Measurements from ENCODE around the gene C5orf47. TPM values are rescaled to one million over a fixed set of nuclear protein-coding genes. Genes with fewer than 3 reads are reported as not detected.
A peak's percentile ranks its signal among the peaks of the same experiment; 100 is the strongest.

The C5orf47 gene
- total RNA-seq, 1 donor from 2014 or later, result not detected

GRCh38 chr5:173970878-173971650 lies 17.9 kb upstream of the C5orf47 start:
- H2AFZ ChIP-seq (ENCODE audit: low read depth, low read length), result no peak overlapping the region
- no peaks in the 10 kb centered on the region for H3K36me3 ChIP-seq (ENCODE audit: insufficient read depth, low read length)
- no peak for DNase-seq (ENCODE audit: low read depth)
- Mint-ChIP-seq H3K4me3 (ENCODE audit: unreplicated experiment) (no peak overlapping the region), H3K36me3 (ENCODE audit: low read depth, unreplicated experiment) (no peaks in the 10 kb centered on the region), H3K9me3 (ENCODE audit: unreplicated experiment) (no peaks in the 10 kb centered on the region), H3K27ac (ENCODE audit: unreplicated experiment) (peak overlapping the region; percentile 36), H3K4me1 (ENCODE audit: low read depth, unreplicated experiment) (peaks cover 36% of the 10 kb centered on the region), H3K27me3 (ENCODE audit: low read depth, unreplicated experiment) (peaks cover 6% of the 10 kb centered on the region)
- no peaks in the 10 kb centered on the region for H3K9me3 ChIP-seq (ENCODE audit: insufficient read depth, low read depth, low read length)
- H3K4me3 ChIP-seq (ENCODE audit: insufficient read depth, low read depth, low read length), result no peak overlapping the region
- H3K4me2 ChIP-seq (ENCODE audit: low read length), result no peak overlapping the region
- no peaks in the 10 kb centered on the region for H3K27me3 ChIP-seq (ENCODE audit: insufficient read depth, low read length)
- H3K79me2 ChIP-seq (ENCODE audit: insufficient read depth, low read length), result no peaks in the 10 kb centered on the region
- FAIRE-seq, result no peak
- no peak for TF ChIP-seq EZH2 (IDR thresholded peaks at IDR 0.05; ENCODE audit: insufficient read depth, low read length)
- no peak overlapping the region for H3K27ac ChIP-seq (ENCODE audit: low read depth, low read length)
- peaks cover 21% of the 10 kb centered on the region for H3K4me1 ChIP-seq (ENCODE audit: insufficient read depth, low read length)
- H4K20me1 ChIP-seq (ENCODE audit: insufficient read depth, low read length), result no peaks in the 10 kb centered on the region
- H3K9ac ChIP-seq (ENCODE audit: low read length), result no peak overlapping the region

- H3K9me3 ChIP-seq (ENCODE audit: insufficient read depth, low read depth, low read length), result no peaks in the 10 kb centered on the region
- H3K4me3 Mint-ChIP-seq (ENCODE audit: unreplicated experiment), result no peak overlapping the region
Measured at GRCh38 chr5:173971681-173972345, 17.2 kb upstream of the C5orf47 start.

GRCh38 chr5:173972607-173972924 lies 16.4 kb upstream of the C5orf47 start:
- FAIRE-seq, result no peak
- H3K4me3 Mint-ChIP-seq (ENCODE audit: unreplicated experiment), result peak overlapping the region; percentile 77
- H3K9me3 ChIP-seq (ENCODE audit: insufficient read depth, low read depth, low read length), result no peaks in the 10 kb centered on the region

More at GRCh38 chr5:173971681-173972345, 17.2 kb upstream of the C5orf47 start:
- H3K27me3 Mint-ChIP-seq (ENCODE audit: low read depth, unreplicated experiment), result peaks cover 6% of the 10 kb centered on the region
- FAIRE-seq (no peak), DNase-seq (ENCODE audit: low read depth) (no peak)
- no peak overlapping the region for H3K27ac Mint-ChIP-seq (ENCODE audit: unreplicated experiment)
- H3K4me1 ChIP-seq (ENCODE audit: insufficient read depth, low read length), result peaks cover 21% of the 10 kb centered on the region
- TF ChIP-seq CTCF (IDR thresholded peaks at IDR 0.05; ENCODE audit: insufficient read depth, low read depth, low read length), result no peak
- no peak for TF ChIP-seq EZH2 (IDR thresholded peaks at IDR 0.05; ENCODE audit: insufficient read depth, low read length)
- H3K36me3 Mint-ChIP-seq (ENCODE audit: low read depth, unreplicated experiment), result no peaks in the 10 kb centered on the region
- no peak overlapping the region for H3K4me2 ChIP-seq (ENCODE audit: low read length)
- H3K9me3 Mint-ChIP-seq (ENCODE audit: unreplicated experiment), result no peaks in the 10 kb centered on the region
- H3K4me1 Mint-ChIP-seq (ENCODE audit: low read depth, unreplicated experiment), result peaks cover 36% of the 10 kb centered on the region
- no peak overlapping the region for H3K4me3 ChIP-seq (ENCODE audit: insufficient read depth, low read depth, low read length)
- no peak overlapping the region for H3K9ac ChIP-seq (ENCODE audit: low read length)
- no peaks in the 10 kb centered on the region for H4K20me1 ChIP-seq (ENCODE audit: insufficient read depth, low read length)
- H3K27me3 ChIP-seq (ENCODE audit: insufficient read depth, low read length), result no peaks in the 10 kb centered on the region
- H3K36me3 ChIP-seq (ENCODE audit: insufficient read depth, low read length), result no peaks in the 10 kb centered on the region
- no peaks in the 10 kb centered on the region for H3K79me2 ChIP-seq (ENCODE audit: insufficient read depth, low read length)
- H2AFZ ChIP-seq (ENCODE audit: low read depth, low read length), result no peak overlapping the region
- no peak overlapping the region for H3K27ac ChIP-seq (ENCODE audit: low read depth, low read length)

More at GRCh38 chr5:173972607-173972924, 16.4 kb upstream of the C5orf47 start:
- no peaks in the 10 kb centered on the region for H3K36me3 Mint-ChIP-seq (ENCODE audit: low read depth, unreplicated experiment)
- no peak overlapping the region for H3K27ac Mint-ChIP-seq (ENCODE audit: unreplicated experiment)
- peak overlapping the region; percentile 74 for H3K9ac ChIP-seq (ENCODE audit: low read length)
- DNase-seq (ENCODE audit: low read depth), result no peak
- peak overlapping the region; percentile 95 for H2AFZ ChIP-seq (ENCODE audit: low read depth, low read length)
- H3K4me1 ChIP-seq (ENCODE audit: insufficient read depth, low read length), result peaks cover 21% of the 10 kb centered on the region
- H3K27ac ChIP-seq (ENCODE audit: low read depth, low read length), result no peak overlapping the region
- peaks cover 6% of the 10 kb centered on the region for H3K27me3 Mint-ChIP-seq (ENCODE audit: low read depth, unreplicated experiment)
- peak overlapping the region; percentile 57 for H3K4me3 ChIP-seq (ENCODE audit: insufficient read depth, low read depth, low read length)
- TF ChIP-seq EZH2 (IDR thresholded peaks at IDR 0.05; ENCODE audit: insufficient read depth, low read length) (no peak), CTCF (IDR thresholded peaks at IDR 0.05; ENCODE audit: insufficient read depth, low read depth, low read length) (no peak)
- no peaks in the 10 kb centered on the region for H4K20me1 ChIP-seq (ENCODE audit: insufficient read depth, low read length)
- H3K4me1 Mint-ChIP-seq (ENCODE audit: low read depth, unreplicated experiment), result peaks cover 35% of the 10 kb centered on the region
- no peaks in the 10 kb centered on the region for H3K27me3 ChIP-seq (ENCODE audit: insufficient read depth, low read length)
- H3K36me3 ChIP-seq (ENCODE audit: insufficient read depth, low read length), result no peaks in the 10 kb centered on the region
- H3K9me3 Mint-ChIP-seq (ENCODE audit: unreplicated experiment), result no peaks in the 10 kb centered on the region
- H3K4me2 ChIP-seq (ENCODE audit: low read length), result peak overlapping the region; percentile 93
- no peaks in the 10 kb centered on the region for H3K79me2 ChIP-seq (ENCODE audit: insufficient read depth, low read length)

Measured in astrocyte (in vitro differentiated cells and primary cell).